Activated CD8-positive, alpha-beta memory T cell treated with anti-CD3 and anti-CD28 coated beads for 24 hours (primary cell): ENCODE results near the gene COL9A3.

Experiments
- DNase-seq: peaks from one replicate; pipeline ENCODE4 v3.0.0-alpha.2; 2020

COL9A3 gene

GRCh38 chr20:62882426-62882825, 65.6 kb downstream of the COL9A3 start:
- no peak for DNase-seq

GRCh38 chr20:62884556-62884955, 67.7 kb downstream of the COL9A3 start:
- DNase-seq = no peak

GRCh38 chr20:62885046-62885895, 68.4 kb downstream of the COL9A3 start:
- no peak for DNase-seq

DNA sequence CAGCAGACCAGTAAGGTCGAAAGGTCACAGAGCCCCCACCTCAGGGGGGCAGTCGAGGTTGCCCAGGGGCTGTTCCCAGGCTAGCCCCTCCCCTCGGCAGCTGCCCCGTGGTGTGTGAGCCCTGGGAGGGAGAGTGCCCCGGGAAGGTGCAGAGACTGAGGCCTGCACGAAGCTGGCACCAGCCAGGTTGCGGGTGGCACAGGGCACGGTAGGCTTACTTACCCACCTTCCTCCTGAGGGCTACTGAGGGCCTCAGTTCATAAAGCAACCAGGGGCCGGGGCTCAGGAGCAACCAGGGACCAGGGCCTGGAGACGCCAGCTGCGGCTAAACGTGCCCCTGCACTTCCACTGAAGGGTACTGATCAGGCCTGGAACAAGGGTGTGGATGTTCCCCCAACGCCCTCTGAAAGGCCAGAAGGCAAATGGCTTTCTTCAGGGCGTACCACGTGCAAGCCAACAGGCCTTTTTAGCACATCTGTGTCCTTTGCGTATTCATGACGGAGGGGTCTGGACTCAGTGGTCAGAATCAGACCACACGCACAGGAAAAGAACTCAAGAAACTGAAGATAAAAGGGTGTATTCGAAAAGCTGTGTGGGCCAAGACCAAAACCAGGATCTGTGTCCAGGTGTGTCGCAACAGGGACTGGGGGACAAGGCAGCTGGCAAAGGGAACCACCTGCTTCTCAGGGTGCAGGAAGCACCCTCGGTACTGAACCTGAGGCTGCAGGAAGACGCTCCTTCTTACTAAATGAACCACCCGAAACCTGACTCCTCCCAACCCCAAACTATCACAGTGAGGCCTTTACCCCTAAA, 69.3 kb downstream of the COL9A3 start:
- DNase-seq = no peak

- no peak for DNase-seq
Observed at GRCh38 chr20:62886709-62887058, 69.8 kb downstream of the COL9A3 start.

DNA sequence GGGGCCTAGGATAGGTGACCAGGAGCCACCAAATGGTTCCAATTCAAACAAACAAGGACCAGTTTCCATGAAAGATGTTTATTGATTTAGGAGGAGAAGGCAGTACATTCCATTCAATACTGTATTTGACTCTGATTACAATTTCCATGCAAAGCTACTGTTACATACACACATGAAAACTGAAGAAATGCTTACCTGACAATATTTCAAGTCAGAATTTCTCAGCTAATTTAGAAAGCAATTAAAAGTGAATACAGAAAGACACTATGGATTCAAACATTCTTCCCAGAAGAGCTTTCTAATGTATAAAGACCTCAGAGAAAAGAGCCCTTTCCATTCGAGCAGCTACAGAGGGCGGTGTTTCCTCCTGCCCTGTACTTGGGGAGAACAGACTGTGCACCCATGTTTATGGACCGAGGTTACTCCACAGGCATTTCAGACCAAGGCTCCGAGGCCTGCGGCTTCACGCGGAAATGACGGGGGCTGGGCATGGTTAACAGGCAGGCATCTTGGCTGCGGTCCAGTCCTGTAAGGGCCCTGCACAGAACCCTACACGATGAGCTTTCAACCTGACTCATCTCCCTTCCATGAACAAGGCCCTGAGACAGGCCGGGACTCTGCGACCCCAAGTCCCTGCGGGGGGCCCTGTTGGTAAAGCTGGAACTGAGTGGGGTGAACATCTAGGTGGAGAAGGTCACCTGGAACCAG, 70.5 kb downstream of the COL9A3 start:
- DNase-seq = no peak

DNA sequence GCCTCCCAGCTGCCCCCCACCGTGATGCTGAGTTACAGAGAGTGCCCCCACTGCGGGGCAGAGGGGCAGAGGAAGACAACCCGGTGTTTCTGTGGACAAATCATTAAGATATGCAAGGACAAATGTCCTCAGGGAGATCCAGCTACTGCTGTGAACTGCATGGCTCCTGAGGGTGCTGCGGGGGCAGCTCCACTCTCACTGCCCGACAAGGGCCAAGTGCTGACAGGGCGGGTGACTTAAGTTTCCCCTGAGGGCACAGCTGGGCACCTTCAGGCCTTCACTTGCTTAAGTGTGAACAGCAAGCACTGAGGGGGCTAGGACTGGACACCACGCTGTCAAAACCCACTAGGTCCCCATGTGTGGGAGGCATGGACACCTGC, 71.0 kb downstream of the COL9A3 start:
- no peak for DNase-seq

DNA sequence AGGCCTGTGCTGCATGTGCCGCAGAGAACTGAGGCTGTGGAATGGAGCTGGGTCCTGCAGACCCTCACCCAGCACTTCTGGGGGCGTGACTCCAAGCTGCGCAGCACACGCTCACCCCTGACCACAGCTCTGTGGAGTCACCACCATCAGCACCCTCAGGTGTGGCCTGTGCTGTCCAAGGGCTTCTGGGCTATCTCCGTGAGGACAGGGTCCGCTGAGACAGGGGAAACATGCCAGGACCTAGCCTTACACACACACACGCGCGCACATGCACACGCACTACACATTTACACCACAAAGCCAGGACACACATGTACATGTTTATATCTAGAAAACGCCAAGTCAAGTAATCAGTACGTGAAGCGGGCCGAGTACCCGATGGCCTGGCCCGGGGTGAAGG, 71.6 kb downstream of the COL9A3 start:
- no peak for DNase-seq

DNA sequence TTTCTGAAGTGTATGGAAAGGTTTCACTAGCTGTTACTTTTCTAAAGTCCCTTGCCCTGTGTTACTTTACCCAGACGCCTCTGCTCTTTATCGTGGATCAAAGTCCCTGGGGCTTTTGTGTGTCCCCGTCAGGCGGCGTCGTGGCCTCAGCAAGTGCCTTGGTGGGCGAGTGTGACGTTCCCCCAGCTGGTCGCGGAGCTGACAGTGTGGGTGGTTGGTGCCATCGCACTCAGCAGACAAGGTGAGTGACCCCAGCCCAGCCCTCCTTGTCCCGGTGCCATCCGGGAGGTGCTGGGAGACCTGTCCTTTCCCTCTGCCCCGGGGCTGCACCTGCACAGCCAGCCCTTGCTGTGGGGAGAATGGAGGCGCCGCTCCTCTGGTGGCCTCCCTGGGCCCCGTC, 72.1 kb downstream of the COL9A3 start:
- DNase-seq = no peak

GRCh38 chr20:62889411-62889810, 72.6 kb downstream of the COL9A3 start:
- DNase-seq = no peak

DNA sequence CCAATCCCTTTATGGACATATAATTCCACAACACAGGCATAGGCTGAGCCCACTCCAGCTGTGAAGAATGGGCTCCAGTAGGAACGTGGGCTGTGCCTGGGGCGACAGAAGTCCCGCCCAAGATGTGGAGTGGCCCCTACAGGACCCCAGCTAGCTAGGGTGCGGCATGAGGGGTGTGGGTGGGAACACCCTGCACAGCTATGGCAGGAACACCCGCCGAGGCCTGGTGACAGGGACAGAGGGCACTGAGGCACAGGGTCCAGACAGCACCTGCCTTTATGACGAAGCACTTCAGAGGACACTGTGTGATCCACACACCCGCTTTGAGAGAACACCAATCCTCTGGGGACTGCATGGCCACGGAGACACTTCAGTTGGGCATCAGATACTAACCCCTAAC, 73.0 kb downstream of the COL9A3 start:
- DNase-seq = no peak

- no peak for DNase-seq
Observed at GRCh38 chr20:62890444-62890843, 73.6 kb downstream of the COL9A3 start.
